Measurements from ENCODE around the gene STYX.

Gene STYX

DNA sequence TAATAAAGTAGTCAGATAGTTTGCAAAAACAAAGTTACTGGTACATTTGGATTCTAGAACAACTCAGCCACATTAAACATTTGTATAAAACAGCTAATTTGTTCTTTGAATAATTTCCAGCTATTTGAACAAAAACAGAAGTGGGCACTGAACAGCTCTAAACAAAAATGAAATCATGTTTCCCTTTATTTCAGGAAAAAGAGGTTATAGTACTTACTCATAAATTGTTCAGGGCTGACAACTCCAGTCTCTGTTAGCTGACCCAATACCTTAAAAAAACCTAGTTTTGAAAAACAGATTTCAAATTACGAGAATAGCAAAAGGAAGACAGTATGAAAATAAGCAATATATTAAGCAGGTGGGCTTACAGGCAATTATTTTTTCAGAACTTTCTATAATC lies 53.2 kb downstream of the STYX start:
- no peak overlapping the region for H3K4me3 ChIP-seq (ENCODE audit: low read depth in 1 of 2, low read length in 2 of 2)
- H3K27me3 ChIP-seq (ENCODE audit: insufficient read depth, low read length, poor library complexity): no peaks in the 10 kb centered on the region
- no peak overlapping the region for H3K27ac ChIP-seq (ENCODE audit: low read length)
- ATAC-seq (ENCODE audit: insufficient read depth, low read depth) (no peak), DNase-seq (no peak)
- H3K9ac ChIP-seq (ENCODE audit: low read depth, low read length): no peak overlapping the region
- H3K4me1 ChIP-seq (ENCODE audit: insufficient read depth, low read length): peaks cover 13% of the 10 kb centered on the region
- H3K36me3 ChIP-seq (ENCODE audit: insufficient read depth, low read length): peaks cover 53% of the 10 kb centered on the region
- H2AFZ ChIP-seq (ENCODE audit: low read depth, low read length): no peak overlapping the region
- no peaks in the 10 kb centered on the region for H4K20me1 ChIP-seq (ENCODE audit: insufficient read depth, low read length)
- peaks cover 40% of the 10 kb centered on the region for H3K79me2 ChIP-seq (ENCODE audit: insufficient read depth, low read length)
- no peaks in the 10 kb centered on the region for H3K9me3 ChIP-seq (ENCODE audit: insufficient read depth, low read length, severe bottlenecking)
- H3K4me2 ChIP-seq (ENCODE audit: insufficient read depth, low read length): no peak overlapping the region
- TF ChIP-seq CTCF (IDR thresholded peaks at IDR 0.05; ENCODE audit: borderline replicate concordance, extremely low read depth, low read length, poor library complexity, severe bottlenecking) (no peak), EZH2 (IDR thresholded peaks at IDR 0.05; ENCODE audit: borderline replicate concordance, low read depth, low read length, severe bottlenecking) (no peak)

DNA sequence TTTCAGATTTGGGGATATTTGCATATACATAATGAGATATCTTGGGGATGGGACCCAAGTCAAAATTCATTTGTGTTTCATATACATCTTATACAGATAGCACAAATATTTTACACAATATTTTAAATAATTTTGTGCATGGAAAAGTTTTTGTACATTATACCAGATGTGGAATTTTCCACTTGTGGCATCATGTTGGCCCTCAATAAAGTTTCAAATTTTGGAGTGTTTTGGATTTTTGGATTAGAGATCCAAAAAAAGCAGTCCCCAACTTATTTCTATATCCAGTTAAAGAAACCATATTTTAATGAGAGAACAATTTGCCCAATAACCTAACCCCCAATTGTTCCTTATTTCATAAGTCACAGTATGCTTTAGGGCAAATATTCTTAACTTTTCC lies 56.9 kb downstream of the STYX start:
- Histone ChIP-seq H3K79me2 (ENCODE audit: insufficient read depth, low read length) (peaks cover 71% of the 10 kb centered on the region), H3K27ac (ENCODE audit: low read length) (no peak overlapping the region), H3K9ac (ENCODE audit: low read depth, low read length) (no peak overlapping the region), H3K27me3 (ENCODE audit: insufficient read depth, low read length, poor library complexity) (no peaks in the 10 kb centered on the region), H2AFZ (ENCODE audit: low read depth, low read length) (no peak overlapping the region), H3K9me3 (ENCODE audit: insufficient read depth, low read length, severe bottlenecking) (no peaks in the 10 kb centered on the region), H4K20me1 (ENCODE audit: insufficient read depth, low read length) (no peaks in the 10 kb centered on the region), H3K4me1 (ENCODE audit: insufficient read depth, low read length) (peaks cover 46% of the 10 kb centered on the region), H3K36me3 (ENCODE audit: insufficient read depth, low read length) (peaks cover 20% of the 10 kb centered on the region), H3K4me2 (ENCODE audit: insufficient read depth, low read length) (0 out of 2 replicates have a peak overlapping the region, but pooled peaks have one; percentile 91), H3K4me3 (ENCODE audit: low read depth in 1 of 2, low read length in 2 of 2) (no peak overlapping the region)
- no peak for ATAC-seq (ENCODE audit: insufficient read depth, low read depth)
- no peak for TF ChIP-seq CTCF (IDR thresholded peaks at IDR 0.05; ENCODE audit: borderline replicate concordance, extremely low read depth, low read length, poor library complexity, severe bottlenecking)
- no peak for TF ChIP-seq EZH2 (IDR thresholded peaks at IDR 0.05; ENCODE audit: borderline replicate concordance, low read depth, low read length, severe bottlenecking)
- DNase-seq: no peak

- Histone ChIP-seq H3K4me3 (ENCODE audit: low read depth in 1 of 2, low read length in 2 of 2) (peak overlapping the region; percentile 9 to 99; a peak in 3 of 4 replicates), H3K9ac (ENCODE audit: low read depth, low read length) (peak overlapping the region; percentile 89), H3K4me2 (ENCODE audit: insufficient read depth, low read length) (peak overlapping the region; percentile 91), H3K79me2 (ENCODE audit: insufficient read depth, low read length) (peaks cover 63% of the 10 kb centered on the region), H4K20me1 (ENCODE audit: insufficient read depth, low read length) (no peaks in the 10 kb centered on the region), H3K9me3 (ENCODE audit: insufficient read depth, low read length, severe bottlenecking) (no peaks in the 10 kb centered on the region), H3K4me1 (ENCODE audit: insufficient read depth, low read length) (peaks cover 49% of the 10 kb centered on the region), H3K27me3 (ENCODE audit: insufficient read depth, low read length, poor library complexity) (no peaks in the 10 kb centered on the region), H3K27ac (ENCODE audit: low read length) (peak overlapping the region; percentile 47; the same call in 1 of the 2 replicates), H2AFZ (ENCODE audit: low read depth, low read length) (no peak overlapping the region), H3K36me3 (ENCODE audit: insufficient read depth, low read length) (no peaks in the 10 kb centered on the region; the same call in 1 of the 2 replicates)
- DNase-seq (no peak), ATAC-seq (ENCODE audit: insufficient read depth, low read depth) (no peak)
- TF ChIP-seq EZH2 (IDR thresholded peaks at IDR 0.05; ENCODE audit: borderline replicate concordance, low read depth, low read length, severe bottlenecking) (no peak), CTCF (IDR thresholded peaks at IDR 0.05; ENCODE audit: borderline replicate concordance, extremely low read depth, low read length, poor library complexity, severe bottlenecking) (no peak)
Measured at GRCh38 chr14:52789118-52789517, 59.2 kb downstream of the STYX start.
